Stimulated activated CD8-positive, alpha-beta memory T cell treated with anti-CD3 and anti-CD28 coated beads, Interleukin-2, amount 100 ng/mL, for 48 hours (primary cell): ENCODE results near the gene SLC6A2.

Source experiments
- DNase-seq, 2 donors: peaks; one replicate each; pipeline ENCODE4 v3.0.0-alpha.2; 2020; ENCODE audit warnings: low read depth in 2 of 2

SLC6A2 gene

DNA sequence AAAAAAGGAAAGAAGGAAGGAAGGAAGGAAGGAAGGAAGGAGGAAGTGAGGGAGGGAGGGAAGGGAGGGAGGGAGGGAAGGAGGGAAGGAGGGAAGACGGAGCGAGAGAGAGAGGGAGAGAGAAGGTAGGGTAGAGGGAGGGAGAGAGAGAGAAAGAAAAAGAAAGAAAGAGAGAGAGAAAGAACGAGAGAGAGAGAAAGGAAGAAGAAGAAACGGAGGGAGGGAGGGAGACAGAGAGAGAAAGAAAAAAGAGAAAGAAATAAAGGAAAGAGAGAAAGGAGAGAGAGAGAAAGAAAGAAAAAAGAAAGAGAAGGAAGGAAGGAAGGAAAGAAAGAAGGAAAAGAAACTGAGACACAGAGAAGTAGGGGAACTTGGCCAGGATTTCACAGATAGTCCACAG, 8.4 kb upstream of the SLC6A2 start:
- DNase-seq, result no peak

DNA sequence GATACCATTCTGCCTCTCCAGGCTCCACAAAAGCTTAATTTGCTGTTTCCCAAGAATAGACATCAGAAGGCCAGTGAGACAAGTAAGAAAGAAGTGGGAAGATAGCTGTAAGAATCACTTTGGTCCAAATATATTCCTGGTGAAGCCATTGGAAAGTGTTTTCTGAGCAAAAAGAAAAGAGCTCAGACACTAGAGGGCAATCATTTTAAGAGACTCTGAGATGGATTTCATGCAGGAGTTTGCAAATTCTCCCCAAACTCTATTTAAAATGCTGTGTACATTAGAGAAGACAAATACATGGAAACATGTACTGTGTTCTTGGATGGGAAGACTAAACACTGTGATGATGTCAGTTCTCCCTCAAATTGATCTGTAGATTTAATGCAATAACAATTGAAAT, 8.0 kb upstream of the SLC6A2 start:
- no peak for DNase-seq

DNA sequence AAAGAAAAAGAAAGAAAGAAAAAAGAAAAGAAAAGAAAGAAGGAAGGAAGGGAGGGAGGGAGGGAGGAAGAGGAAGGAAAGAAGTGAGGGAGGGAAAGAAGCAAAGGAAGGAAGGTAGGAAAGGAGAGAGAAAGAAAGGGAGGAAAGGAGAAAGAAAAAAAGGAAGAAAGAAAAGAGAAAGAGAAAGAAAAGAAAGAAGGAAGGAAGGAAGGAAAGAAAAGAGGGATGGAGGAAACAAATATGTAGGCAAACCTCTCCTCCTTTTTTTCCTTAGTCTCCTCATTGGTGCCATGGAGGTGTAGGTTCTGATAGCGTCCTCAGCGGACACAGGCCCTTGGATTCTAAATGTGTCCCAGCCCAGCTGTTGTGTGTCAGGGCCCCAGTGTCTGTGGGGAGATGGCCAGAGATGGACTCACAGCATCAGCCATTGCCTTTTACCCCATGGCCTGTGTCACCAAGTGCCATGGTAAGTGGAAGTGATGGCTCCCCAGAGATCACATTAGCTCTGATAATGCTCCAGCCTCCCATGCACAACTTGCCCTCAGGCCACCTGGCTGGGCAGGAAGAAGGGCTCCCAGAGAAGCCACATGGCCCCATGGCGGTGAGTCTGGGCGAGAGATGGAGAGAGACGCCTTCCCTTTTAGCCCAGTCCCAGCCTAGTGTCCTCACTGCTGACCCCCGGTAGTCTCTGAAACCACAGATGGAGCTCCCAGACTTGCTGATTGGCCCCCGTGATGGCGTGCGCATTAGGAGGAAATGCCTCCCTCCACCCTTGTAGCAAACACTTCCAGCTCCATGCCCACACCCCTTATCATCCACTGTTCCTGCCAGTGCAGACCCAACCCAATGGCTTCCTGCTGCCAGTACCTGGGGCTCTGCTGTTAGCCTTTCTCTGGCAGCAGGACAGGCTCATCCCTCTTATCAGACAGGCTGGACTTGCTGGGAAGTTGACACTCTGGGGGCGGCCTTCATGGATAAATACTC, 3.7 kb upstream of the SLC6A2 start:
- DNase-seq, result no peak

DNA sequence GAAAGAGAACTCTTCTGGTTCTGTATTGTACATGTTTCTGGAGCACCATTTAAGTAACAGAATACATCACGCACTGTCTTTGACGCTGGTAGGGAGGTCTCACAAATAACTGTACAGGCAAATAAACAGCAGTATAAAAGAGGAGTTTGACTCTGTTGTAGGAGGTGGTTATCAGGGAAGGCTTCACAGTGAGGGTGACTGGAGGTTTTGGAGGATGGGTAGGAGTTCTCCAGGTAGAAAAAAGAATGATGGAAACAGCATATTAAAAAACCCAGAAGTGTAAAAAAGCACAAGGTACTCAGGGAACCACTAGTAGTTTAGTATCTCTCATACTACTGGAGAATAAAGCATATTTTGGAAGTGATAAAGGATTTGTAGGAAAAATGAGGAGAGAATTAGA, 2.7 kb upstream of the SLC6A2 start:
- no peak for DNase-seq

DNA sequence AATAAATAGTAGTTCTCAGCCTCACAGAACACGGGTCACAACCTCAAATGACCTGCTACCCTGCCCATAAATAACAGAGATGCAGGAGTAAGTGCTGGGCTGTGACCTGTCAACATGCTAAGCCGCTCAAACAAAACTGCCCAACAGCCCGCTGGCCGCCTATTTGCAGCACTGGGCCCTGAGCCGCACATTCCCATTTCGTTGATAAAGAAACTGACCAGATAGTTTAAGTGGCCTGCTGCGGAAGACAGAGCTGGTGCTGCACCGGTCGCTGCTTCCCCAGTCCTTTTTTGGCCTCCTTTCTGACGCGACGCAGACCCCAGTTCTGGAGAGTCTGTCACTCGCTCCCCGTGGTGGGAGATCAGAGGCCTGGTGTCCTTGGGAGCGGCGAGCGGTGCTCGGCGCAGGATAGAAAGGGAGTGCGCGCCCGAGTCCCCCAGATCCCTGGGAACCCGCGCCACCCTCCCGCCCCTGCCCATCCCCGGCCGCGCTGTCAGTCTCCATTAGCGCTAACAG, 349 bp upstream of the SLC6A2 start:
- DNase-seq, result no peak

DNA sequence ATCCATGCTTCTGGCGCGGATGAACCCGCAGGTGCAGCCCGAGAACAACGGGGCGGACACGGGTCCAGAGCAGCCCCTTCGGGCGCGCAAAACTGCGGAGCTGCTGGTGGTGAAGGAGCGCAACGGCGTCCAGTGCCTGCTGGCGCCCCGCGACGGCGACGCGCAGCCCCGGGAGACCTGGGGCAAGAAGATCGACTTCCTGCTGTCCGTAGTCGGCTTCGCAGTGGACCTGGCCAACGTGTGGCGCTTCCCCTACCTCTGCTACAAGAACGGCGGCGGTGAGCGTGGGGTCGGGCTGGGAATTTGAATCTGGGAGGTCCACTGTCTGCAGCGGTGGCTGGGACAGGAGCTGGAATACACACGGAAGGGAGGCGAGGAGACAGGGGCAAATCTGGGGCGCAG, 904 bp downstream of the SLC6A2 start:
- DNase-seq, result no peak

DNA sequence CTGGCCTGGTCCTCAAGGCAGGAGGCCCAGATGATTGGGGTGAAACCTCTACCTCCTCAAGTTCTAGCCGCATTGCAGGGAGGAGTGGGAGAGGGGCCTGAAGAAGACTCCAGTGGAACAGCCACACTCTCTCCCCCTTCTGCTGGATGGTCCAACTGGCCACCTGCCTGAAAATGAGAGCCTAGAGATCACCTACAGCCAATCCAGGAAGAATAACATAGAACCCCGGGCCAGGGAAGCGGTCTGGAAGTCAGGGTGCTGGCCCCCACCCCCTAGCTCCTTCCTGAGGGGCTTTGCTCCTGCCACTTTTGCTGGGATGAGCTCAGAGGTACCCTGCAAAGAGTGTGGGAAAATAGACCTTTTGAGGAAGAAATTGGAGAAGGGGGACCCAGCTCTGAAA, 1.8 kb downstream of the SLC6A2 start:
- no peak for DNase-seq

DNA sequence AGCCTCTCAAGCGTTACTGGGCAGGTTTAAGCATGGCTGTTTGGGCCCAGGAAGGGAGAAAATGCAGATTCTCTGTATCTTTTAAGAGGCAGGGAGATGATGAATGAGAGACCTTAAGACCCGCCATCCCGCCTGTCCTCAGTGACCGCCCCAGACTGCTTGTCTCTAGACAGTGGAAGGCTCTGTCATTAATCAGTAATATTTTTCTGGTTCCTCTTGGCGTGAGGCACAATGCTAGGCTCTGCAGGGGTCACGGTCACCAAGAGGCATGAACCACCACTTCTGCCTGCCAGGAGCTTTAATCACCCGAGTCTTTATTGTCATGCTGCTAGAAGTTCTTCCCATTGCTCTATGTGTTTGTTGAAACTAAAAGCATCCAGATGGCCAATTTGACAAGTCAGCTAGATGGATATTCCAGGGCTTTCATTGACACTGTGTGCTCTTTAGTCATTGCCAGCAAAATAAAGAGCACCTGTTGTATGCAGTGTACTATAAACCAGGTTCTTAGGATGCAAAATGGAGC, 3.2 kb downstream of the SLC6A2 start:
- DNase-seq, result no peak

DNA sequence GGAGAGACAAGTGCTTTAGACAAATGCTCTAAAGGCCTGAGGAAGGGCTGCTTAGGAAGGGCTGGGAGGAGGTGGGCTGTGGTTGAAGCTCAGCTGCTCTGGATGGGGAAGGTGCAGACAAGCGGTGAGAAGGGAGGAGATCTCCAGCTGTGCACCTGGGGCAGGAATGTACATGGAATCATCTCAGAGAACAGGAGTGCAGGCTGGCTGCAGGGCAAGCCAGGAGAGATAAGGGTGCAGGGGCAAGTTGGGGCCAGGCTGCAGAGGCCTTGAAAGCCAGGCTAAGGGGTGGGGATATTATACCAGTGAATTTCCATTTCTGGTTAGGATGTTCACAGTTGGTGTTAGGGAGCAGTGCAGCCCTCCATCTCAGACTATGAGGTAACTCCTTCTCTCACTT, 4.2 kb downstream of the SLC6A2 start:
- no peak for DNase-seq

DNA sequence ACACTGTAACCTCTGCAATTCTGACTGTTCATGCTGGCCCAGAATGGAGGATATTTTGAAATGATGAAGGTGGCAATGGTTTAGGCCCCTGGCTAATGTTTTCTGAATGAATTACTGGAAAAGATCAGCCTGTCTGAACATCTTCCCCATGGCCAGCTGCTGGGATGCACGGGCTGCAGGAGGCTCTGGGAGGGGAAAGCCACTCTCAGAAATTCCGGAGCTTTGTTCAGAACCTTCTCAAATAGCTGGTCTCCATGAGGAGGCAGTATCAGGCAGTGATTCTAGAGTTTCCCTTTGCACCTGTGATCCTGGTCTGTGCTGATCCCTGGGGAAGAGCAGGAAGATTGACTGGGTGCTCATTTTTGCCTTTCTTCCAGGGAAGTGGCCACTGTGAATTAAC, 5.0 kb downstream of the SLC6A2 start:
- DNase-seq, result no peak

DNA sequence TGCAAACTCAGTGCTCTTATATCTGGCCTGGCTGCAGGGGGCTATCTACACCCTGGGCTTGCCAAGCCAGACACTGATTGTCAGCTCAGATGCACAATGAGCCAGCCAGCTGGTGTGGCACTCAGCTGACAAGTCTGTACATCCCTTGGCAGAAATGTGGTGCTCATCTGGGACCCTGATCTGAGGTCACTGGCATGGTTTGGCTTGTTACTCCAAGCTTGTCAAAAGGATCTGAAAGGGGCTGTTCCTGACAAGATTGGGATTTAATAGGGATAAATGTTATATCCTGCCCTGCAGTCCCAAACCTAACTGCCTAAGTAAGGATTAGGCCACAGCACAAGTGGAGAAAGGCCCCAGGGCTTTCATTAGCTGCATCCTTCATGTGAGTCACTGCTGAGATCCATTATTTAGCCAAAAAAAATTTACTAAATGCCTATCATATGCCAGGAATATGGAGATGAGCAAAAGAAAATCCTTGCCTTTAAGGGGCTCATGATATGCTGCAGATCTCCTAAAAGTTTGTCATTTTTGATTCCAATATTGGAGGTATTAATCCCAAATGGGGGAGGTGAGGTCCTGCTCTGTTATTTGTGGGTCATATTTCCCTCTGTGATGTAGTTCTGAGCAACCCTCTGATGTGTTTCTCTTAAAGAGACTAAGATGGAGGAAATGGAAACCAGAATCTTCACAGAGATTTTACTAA, 6.3 kb downstream of the SLC6A2 start:
- DNase-seq, result no peak

DNA sequence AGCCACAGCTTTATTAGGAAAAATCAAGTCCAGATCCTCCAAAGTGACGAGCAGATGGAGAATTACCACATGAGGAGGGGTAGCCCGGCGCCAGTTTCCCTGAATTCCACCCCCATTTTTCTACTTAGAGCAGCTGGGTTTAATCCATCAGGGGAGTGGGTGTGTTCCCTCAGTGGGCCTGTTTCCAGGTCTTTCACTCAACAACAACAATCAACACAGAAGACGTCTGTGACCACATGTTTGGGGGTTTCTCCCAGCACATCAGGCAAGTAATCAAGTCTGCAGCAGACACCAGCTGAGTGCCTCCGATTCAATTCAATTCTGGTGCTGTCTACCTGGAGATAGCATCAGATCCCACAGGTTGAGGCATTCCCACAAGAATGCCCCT, 6.8 kb downstream of the SLC6A2 start:
- no peak for DNase-seq

DNA sequence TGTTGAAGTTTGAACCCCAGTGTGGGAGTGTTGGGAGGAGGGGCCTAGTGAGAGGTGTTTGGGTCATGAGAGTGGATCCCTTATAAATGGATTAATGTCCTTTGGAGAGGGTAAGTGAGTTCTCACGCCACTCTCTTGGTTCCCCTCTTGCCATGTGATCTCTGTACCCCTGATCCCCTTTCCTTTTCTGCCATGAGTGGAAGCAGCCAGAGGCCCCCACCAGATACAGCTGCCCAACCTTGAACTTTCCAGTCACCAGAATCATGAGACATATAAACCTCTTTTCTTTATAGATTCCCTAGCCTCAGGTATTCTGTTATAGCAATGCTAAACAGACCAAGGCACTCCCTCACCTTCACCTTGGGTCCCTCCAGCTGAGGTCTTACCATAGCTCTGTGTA, 7.4 kb downstream of the SLC6A2 start:
- no peak for DNase-seq

DNA sequence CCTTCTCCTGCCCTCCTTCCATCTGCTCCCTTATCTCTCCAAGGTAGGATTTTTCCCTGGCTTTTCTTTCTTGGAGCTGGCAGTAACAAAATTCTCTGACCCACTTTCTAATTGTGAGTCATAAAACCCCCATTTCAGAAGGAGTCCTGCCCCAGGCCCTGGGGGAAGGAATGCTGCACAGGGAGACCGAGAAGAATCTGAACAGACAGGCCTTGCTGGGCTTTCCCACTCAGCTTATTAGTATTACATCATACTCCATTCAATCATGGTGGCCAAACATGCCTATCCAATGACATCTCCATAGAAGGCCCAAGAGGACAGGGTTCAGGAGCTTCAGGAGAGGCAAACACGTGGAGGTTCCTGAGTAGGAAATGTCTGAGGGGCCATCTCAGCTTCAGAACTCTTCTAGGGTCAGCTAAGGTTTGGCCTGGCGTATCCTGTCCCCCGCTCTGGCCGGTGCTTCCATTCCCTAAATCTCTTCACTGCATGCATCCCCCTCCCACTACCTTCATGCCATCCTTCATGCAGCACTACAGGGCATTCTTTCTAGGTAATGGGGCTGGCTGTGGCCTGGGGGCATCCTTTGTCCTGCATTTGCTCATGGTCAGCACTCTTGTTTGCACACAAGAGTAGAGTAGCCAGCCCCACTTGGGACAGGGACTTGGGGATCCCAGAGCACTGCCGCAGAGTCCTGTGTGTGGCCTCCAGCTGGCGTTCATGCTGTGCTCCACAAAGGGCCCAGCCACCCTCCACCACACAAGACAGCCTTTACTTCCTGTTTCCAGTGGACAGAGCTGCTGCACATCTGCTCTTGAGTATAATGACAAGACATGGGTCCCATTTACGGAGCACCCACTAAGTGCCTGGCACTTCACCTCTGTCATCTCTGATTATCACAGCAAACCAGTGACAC, 8.2 kb downstream of the SLC6A2 start:
- DNase-seq, result no peak

DNA sequence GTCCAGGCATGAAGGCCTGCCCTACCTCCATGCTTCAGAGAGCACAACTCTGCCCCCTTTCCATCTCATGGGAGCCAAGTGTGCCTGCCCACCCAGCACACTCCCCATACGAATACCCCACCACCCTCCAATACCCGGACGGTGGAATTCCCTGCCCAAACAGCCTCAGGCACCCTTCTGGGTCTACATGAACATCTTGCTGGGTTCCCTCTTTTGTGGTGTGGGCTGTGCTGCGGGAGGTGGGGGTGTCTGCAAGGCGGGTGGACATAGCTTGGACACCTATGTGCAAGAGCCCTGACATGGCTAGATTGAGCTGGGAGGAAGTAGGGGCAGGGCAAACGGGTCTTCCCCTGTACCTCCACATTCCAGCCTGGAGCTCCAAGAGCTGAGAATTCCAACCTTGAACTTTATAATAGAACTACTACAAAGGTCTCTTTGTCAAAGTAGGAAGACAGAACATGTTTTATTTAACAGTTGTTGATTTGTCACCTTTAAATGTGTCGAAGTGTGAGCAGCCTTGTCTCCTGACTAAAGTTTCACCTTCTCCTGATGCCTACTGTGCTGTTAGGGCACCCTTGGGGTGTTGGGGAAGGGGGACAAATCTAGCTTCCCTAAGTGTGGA, 9.1 kb downstream of the SLC6A2 start:
- no peak for DNase-seq

DNA sequence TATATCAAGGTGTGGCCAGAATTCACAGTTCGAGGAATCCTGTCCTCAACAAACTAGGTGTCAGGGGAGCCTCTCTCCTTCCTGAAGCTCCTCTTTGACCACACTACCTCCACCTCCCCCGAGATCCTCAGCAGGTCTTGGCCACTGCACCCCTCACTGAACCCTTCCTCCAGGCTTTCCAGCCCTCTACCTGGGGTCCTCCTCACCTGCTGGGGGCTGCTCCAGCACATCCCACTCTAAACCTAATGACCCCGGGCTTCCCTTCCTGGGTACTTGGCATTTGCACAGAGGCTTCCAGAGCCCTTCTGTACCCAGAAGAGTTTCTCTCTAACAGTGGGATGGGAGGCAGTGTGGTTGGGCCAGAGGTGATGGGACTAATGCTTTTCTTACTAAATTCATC, 9.7 kb downstream of the SLC6A2 start:
- DNase-seq, result no peak

DNA sequence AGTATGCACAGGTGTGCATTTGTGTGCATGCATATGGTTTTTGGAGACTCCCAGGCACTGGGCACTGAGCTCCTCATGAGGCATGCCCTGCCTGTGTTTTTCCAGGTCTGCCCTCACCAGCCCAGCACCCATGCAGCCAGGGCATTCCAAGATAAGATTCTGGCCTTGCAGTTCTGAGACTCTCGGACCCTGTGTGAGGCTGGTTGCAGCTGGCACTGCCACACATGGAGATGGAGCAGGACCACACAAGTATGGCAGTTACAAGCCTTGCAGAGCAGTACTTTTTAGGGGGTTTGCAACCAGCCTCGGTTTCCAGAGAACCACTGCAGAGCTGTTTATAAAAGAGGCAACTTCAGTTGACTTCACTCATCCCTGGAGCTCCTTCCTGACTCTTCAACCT, 10.2 kb downstream of the SLC6A2 start:
- no peak for DNase-seq

DNA sequence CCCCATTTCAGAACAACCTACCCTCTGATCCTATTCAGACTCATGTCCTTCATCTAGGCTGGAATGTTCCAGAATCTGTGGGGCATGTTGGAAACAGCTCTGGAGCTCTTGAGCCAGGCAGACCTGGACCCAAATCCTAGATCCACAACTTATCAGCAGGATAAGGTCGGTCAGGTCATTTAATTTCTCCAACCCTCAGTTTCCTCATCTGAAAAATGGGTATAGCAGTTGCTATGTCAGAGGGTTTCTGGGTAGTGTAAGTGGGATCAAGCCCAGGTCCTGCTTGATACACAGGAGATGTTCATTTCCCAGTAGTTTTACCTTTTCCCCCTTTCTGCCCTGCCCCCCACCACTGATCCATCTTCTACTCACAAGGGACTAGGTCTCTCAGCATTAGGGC, 12.0 kb downstream of the SLC6A2 start:
- no peak for DNase-seq

DNA sequence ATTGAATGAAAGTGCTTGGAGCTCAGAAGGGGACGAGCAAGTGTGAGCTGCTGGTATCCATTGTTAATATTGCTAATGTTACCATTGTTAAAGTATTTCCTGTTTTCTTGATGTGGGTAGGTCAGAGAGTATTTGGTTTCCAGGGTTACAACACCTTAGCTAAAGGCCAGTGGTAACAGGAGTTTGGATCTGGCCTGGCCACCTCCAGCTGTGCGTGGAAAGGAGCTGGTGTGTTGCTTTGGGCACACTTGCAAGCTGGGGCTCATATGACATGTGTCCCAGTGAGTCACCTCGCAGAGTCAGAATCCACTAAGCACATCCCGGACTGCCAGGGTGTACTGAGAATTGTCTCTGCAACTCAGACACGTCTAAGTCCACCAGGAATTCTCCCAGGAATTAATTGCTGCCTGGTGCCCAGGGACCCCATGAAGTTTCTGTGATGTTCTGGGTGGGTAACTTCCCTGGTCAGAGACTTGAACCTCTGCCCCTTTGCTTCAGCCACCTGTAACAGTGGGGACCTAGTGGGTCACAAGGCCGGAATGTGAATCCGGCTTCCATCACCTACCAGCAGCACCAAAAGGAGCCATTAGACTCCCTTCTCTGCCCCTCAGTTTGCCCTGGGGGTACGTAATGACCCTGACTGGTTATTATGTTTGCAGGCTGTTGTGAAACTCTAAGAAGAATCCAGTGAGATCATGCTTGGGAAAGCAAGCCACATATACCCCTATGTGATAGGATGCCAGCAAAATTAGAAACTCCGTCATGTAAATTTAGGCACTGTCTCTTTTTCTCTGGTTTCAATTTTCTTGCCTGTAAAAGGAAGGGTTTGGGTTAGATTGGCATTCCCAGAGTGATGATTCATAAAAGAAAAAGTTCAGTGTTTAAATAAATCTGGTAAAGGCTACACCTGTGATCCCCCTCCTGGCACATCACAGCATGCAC, 12.8 kb downstream of the SLC6A2 start:
- no peak for DNase-seq
